NB4 (cell line): Measurements from ENCODE around the gene LPP.

ENCODE experiments used
- POLR2A ChIP-seq: IDR thresholded peaks from 2 replicates; pipeline ENCODE4 v1.6.1; 2011; ENCODE audit warnings: mild to moderate bottlenecking; ENCODE audit not compliant: insufficient read length; ENCODE audit errors: extremely low read depth
- TF ChIP-seq, protein P1 (sequence below): IDR thresholded peaks from one replicate; pipeline ENCODE4 v1.5.1; 2012; ENCODE audit warnings: low read depth, low read length
- TF ChIP-seq, protein P2 (sequence below): IDR thresholded peaks from 2 replicates; pipeline ENCODE4 v1.6.1; 2011; ENCODE audit warnings: low read depth, low read length

DNA sequence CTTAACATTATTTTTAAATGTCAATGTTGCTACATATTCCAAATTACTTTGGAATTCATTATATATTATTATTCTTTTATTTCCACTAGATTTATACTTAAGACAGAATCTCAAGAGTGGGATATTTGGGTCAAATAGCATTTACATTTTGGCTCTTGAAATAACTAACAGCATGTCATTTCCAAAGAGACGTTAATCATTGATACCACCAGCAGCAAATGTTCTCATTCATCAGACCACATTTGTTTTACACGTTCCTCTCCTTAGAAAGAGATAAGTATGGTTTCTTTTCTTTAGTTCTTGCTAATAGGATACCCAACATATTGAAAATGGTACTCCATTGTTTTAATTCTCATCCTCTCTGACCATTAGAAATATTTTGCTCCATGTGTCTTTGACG, 229.8 kb downstream of the LPP start:
- TF ChIP-seq, protein P1, sequence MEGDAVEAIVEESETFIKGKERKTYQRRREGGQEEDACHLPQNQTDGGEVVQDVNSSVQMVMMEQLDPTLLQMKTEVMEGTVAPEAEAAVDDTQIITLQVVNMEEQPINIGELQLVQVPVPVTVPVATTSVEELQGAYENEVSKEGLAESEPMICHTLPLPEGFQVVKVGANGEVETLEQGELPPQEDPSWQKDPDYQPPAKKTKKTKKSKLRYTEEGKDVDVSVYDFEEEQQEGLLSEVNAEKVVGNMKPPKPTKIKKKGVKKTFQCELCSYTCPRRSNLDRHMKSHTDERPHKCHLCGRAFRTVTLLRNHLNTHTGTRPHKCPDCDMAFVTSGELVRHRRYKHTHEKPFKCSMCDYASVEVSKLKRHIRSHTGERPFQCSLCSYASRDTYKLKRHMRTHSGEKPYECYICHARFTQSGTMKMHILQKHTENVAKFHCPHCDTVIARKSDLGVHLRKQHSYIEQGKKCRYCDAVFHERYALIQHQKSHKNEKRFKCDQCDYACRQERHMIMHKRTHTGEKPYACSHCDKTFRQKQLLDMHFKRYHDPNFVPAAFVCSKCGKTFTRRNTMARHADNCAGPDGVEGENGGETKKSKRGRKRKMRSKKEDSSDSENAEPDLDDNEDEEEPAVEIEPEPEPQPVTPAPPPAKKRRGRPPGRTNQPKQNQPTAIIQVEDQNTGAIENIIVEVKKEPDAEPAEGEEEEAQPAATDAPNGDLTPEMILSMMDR = no peak
- TF ChIP-seq, protein P2, sequence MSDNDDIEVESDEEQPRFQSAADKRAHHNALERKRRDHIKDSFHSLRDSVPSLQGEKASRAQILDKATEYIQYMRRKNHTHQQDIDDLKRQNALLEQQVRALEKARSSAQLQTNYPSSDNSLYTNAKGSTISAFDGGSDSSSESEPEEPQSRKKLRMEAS = no peak
- TF ChIP-seq POLR2A = no peak
